GM12878 (cell line): ENCODE data around the gene ZBTB44. TPM values are rescaled to one million over a fixed set of nuclear protein-coding genes. Genes with fewer than 3 reads are reported as not detected.
A peak's percentile ranks its signal among the peaks of the same experiment; 100 is the strongest.

Source experiments
- ATAC-seq: fragments of 200-7000 bp; cut with Tn5 transposase; 3 replicates; pipeline ENCODE4 v1.9.1; 2020; ENCODE audit warnings: mild to moderate bottlenecking, moderate library complexity
- BruUV-seq: library from RNA; stranded (reverse); fragments of 400-500 nt; replicated peaks from 2 replicates; lab custom pipeline; 2021; lab: Mats Ljungman, UMichigan
- CTCF ChIA-PET: fragments of 300-600 bp; sonication (Branson Sonifier 250); formaldehyde crosslinking; extraction: SDS; loops from one replicate; lab custom pipeline; 2021; ENCODE audit warnings: inconsistent platforms; lab: Yijun Ruan, JAX
- POLR2A ChIA-PET: fragments of 350-600 bp; formaldehyde crosslinking; extraction: SDS; loops from one replicate; lab custom pipeline; 2021; ENCODE audit warnings: inconsistent platforms; lab: Charles Lee
- RAD21 ChIA-PET: fragments of 300-600 bp; sonication (Branson Sonifier 250); formaldehyde crosslinking; loops from one replicate; lab custom pipeline; 2023; ENCODE audit warnings: antibody characterized with exemption; ENCODE audit not compliant: unreplicated experiment; lab: Charles Lee
- SMC1A ChIA-PET: fragments of 300-600 bp; sonication (Branson Sonifier 250); formaldehyde crosslinking; loops from one replicate; lab custom pipeline; 2023; ENCODE audit not compliant: unreplicated experiment, uncharacterized antibody; lab: Charles Lee
- DNase-seq: peaks from one replicate; pipeline ENCODE4 v3.0.0-alpha.2; 2011; ENCODE audit warnings: low read depth, low spot score
- FAIRE-seq: peaks from 3 replicates; lab custom pipeline; 2011; peaks lifted over from hg19 to GRCh38; lab: Jason Lieb, UNC
- H2AFZ ChIP-seq: 2 replicates; pipeline ENCODE4 v1.6.0; 2011; ENCODE audit warnings: low read depth, low read length, control low read depth; ENCODE audit not compliant: control insufficient read depth
- H3K27ac ChIP-seq: 2 replicates; pipeline ENCODE4 v1.5.1; 2011; ENCODE audit warnings: control low read depth; ENCODE audit not compliant: control insufficient read depth, insufficient read depth
- H3K27me3 ChIP-seq, 2 experiments: replicated peaks in 1 of 2; 2 replicates each; pipeline versions ENCODE4 v1.6.0 to v1.6.1; 2011; ENCODE audit warnings: low read length in 1 of 2; ENCODE audit not compliant: control insufficient read depth in 2 of 2, insufficient read depth in 2 of 2
- H3K36me3 ChIP-seq, 2 experiments: 2 replicates each; pipeline ENCODE4 v1.5.1; 2011; ENCODE audit warnings: low read length in 1 of 2; ENCODE audit not compliant: control insufficient read depth in 2 of 2, insufficient read depth in 2 of 2
- H3K4me1 ChIP-seq: 2 replicates; pipeline ENCODE4 v1.6.1; 2011; ENCODE audit warnings: mild to moderate bottlenecking, low read length, moderate library complexity, mixed read lengths; ENCODE audit not compliant: control insufficient read depth, insufficient read depth
- H3K4me2 ChIP-seq: 2 replicates; pipeline ENCODE4 v1.6.0; 2011; ENCODE audit warnings: control low read depth; ENCODE audit not compliant: control insufficient read depth, insufficient read depth
- H3K4me3 ChIP-seq: fragments of 200-600 bp; sonication (generic); 2 replicates; pipeline ENCODE4 v1.5.1; 2016
- H3K79me2 ChIP-seq: 2 replicates; pipeline ENCODE4 v1.6.0; 2011; ENCODE audit warnings: low read length; ENCODE audit not compliant: control insufficient read depth, insufficient read depth
- H3K9ac ChIP-seq: 2 replicates; pipeline ENCODE4 v1.8.0; 2011; ENCODE audit warnings: low read length, control low read depth, mixed read lengths; ENCODE audit not compliant: control insufficient read depth, insufficient read depth
- H3K9me3 ChIP-seq: replicated peaks from 3 replicates; pipeline ENCODE4 v1.5.1; 2011; ENCODE audit warnings: mild to moderate bottlenecking, low read length; ENCODE audit not compliant: control insufficient read depth, insufficient read depth
- H4K20me1 ChIP-seq: 2 replicates; pipeline ENCODE4 v1.6.0; 2011; ENCODE audit not compliant: control insufficient read depth, insufficient read depth
- CBFB ChIP-seq: IDR thresholded peaks from 2 replicates; pipeline ENCODE4 v1.6.1; 2016; ENCODE audit warnings: antibody characterized with exemption, low read depth
- EP300 ChIP-seq, 2 experiments: fragments of 150-350 bp in 1 of 2; IDR thresholded peaks; 2 replicates each; pipeline ENCODE4 v1.6.1; 2011 to 2012; ENCODE audit warnings: low read depth in 2 of 2, low read length in 2 of 2, borderline replicate concordance in 1 of 2, improper control_type of control experiment in 1 of 2, inconsistent platforms in 1 of 2; ENCODE audit not compliant: control insufficient read depth in 1 of 2
- IKZF2 ChIP-seq, 2 experiments: fragments of 450-650 bp; IDR thresholded peaks; 2 replicates each; pipeline ENCODE4 v1.6.1; 2017; ENCODE audit warnings: mild to moderate bottlenecking in 2 of 2, moderate library complexity in 2 of 2
- KDM1A ChIP-seq: fragments of 200-600 bp; sonication (generic); IDR thresholded peaks from 2 replicates; pipeline ENCODE4 v1.6.1; 2016; ENCODE audit warnings: borderline replicate concordance
- NBN ChIP-seq: fragments of 450-650 bp; IDR thresholded peaks from 2 replicates; pipeline ENCODE4 v1.6.1; 2016
- POLR2A ChIP-seq: IDR thresholded peaks from 2 replicates; pipeline ENCODE4 v1.6.1; 2011; ENCODE audit warnings: low read depth, mild to moderate bottlenecking, low read length
- RAD21 ChIP-seq: IDR thresholded peaks from 2 replicates; pipeline ENCODE4 v1.6.1; 2011; ENCODE audit warnings: mild to moderate bottlenecking, low read depth, low read length, moderate library complexity; ENCODE audit not compliant: insufficient read depth
- RB1 ChIP-seq: fragments of 450-650 bp; formaldehyde crosslinking; IDR thresholded peaks from 2 replicates; pipeline ENCODE4 v1.6.1; 2017; ENCODE audit warnings: mild to moderate bottlenecking, borderline replicate concordance
- RUNX3 ChIP-seq: IDR thresholded peaks from 2 replicates; pipeline ENCODE4 v1.6.1; 2012; ENCODE audit warnings: low read length, inconsistent platforms
- SIN3A ChIP-seq: IDR thresholded peaks from 2 replicates; pipeline ENCODE4 v1.6.1; 2012; ENCODE audit warnings: low read depth, low read length, improper control_type of control experiment
- SMAD5 ChIP-seq: IDR thresholded peaks from 2 replicates; pipeline ENCODE4 v1.6.1; 2016; ENCODE audit warnings: antibody characterized with exemption, low read depth
- ZNF217 ChIP-seq: fragments of 450-650 bp; IDR thresholded peaks from 2 replicates; pipeline ENCODE4 v1.6.1; 2017; ENCODE audit warnings: antibody characterized with exemption, mild to moderate bottlenecking
- ZNF24 ChIP-seq: fragments of 450-650 bp; IDR thresholded peaks from 2 replicates; pipeline ENCODE4 v1.6.1; 2017; ENCODE audit warnings: antibody characterized with exemption, mild to moderate bottlenecking
- ZNF384 ChIP-seq: IDR thresholded peaks from 2 replicates; pipeline ENCODE4 v1.6.1; 2012; ENCODE audit warnings: low read depth, mild to moderate bottlenecking, low read length, improper control_type of control experiment, borderline replicate concordance
- WGBS: methylation state at CpG from one replicate; pipeline ENCODE4 v1.1.6; 2016; ENCODE audit warnings: low lambda C conversion rate; ENCODE audit not compliant: insufficient replicate concordance, insufficient coverage; ENCODE audit errors: missing lambda C conversion rate; 5-methylcytosine and 5-hydroxymethylcytosine counted together
- in situ Hi-C: fragments of 300-500 bp; cut with MboI; formaldehyde crosslinking; loops from 9 replicates; pipeline ENCODE4 v1.14.3; 2018; ENCODE audit warnings: mixed read lengths
- intact Hi-C: fragments of 100-400 bp; cut with micrococcal nuclease; formaldehyde crosslinking; loops from one replicate; pipeline ENCODE4 v1.14.2; 2022; ENCODE audit not compliant: unreplicated experiment
- polyA plus RNA-seq, 11 experiments: library from polyadenylated mRNA; depleted of rRNA in 4 of 11; unstranded in 6 of 11; stranded (reverse) in 5 of 11; fragments of >200 nt; fragmentation: Nextera tagmentation in 4 of 11; fragmentation: Illumina TruSeq in 1 of 11; extraction: Ambion mirVana in 4 of 11; extraction: Trizol in 1 of 11; gene quantifications; 1 replicate in 1 of 11; 2 replicates in 10 of 11; pipeline versions ENCODE4 v1.2.1 to v1.2.3, GENCODE V29; 2011 to 2016; ENCODE audit warnings: inconsistent platforms in 2 of 11, missing spikeins in 2 of 11, low read depth in 1 of 11
- total RNA-seq, 4 experiments: library from RNA; depleted of rRNA in 3 of 4; stranded (reverse); fragments of >200 nt in 3 of 4; fragmentation: Illumina TruSeq in 1 of 4; extraction: Trizol in 1 of 4; gene quantifications; 2 replicates each; pipeline versions ENCODE4 v1.2.1 to v1.2.3, GENCODE V29; 2013 to 2021
- TF ChIP-seq, protein P1 (sequence below): IDR thresholded peaks from 2 replicates; pipeline ENCODE4 v1.6.1; 2011; ENCODE audit warnings: low read depth, low read length, improper control_type of control experiment, borderline replicate concordance
- TF ChIP-seq, protein P2 (sequence below): IDR thresholded peaks from 2 replicates; pipeline ENCODE4 v1.6.1; 2012; ENCODE audit warnings: low read length, inconsistent platforms
- TF ChIP-seq, protein P3 (sequence below): fragments of 450-650 bp; IDR thresholded peaks from 2 replicates; pipeline ENCODE4 v1.6.1; 2016; ENCODE audit warnings: mild to moderate bottlenecking, moderate library complexity, borderline replicate concordance

ZBTB44 gene
- total and polyA plus RNA-seq, 10 of the 15 experiments (the other 5 are each of a cell fraction or from before 2014, with no cell fraction given): 2.8 to 38.2 (median 12.2) TPM

DNA sequence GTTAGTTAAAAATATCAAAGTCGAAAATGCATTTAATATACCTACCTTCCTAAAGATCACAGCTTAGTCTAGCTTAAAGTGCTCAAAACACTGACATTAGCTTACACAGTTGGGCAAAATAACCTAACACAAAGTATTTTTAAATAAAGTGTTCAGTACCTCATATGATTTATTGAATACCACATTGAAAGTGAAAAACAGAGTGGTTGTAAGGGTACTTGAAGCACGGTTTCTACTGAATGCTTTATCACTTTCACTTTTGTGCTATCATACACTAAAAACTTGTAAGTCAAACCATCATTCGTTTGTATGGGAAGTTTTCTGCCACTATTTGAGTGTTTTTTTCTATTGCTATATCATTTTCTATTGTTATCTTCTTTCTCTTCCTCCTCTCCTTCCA lies 36.6 kb downstream of the ZBTB44 start:
- 26% methylated on average over 3 of the region's 3 CpGs for WGBS
- BruUV-seq: no TSS peak
- peak; percentile 97 for ATAC-seq
- peak overlapping the region; percentile 66 for H3K4me2 ChIP-seq
- peak; percentile 64 for TF ChIP-seq RUNX3
- no peak for TF ChIP-seq SMAD5
- no peak for TF ChIP-seq NBN
- no peak for TF ChIP-seq ZNF384
- TF ChIP-seq SIN3A: no peak
- no peak for TF ChIP-seq ZNF217
- TF ChIP-seq, protein P1, sequence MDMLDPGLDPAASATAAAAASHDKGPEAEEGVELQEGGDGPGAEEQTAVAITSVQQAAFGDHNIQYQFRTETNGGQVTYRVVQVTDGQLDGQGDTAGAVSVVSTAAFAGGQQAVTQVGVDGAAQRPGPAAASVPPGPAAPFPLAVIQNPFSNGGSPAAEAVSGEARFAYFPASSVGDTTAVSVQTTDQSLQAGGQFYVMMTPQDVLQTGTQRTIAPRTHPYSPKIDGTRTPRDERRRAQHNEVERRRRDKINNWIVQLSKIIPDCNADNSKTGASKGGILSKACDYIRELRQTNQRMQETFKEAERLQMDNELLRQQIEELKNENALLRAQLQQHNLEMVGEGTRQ: no peak
- TF ChIP-seq, protein P2, sequence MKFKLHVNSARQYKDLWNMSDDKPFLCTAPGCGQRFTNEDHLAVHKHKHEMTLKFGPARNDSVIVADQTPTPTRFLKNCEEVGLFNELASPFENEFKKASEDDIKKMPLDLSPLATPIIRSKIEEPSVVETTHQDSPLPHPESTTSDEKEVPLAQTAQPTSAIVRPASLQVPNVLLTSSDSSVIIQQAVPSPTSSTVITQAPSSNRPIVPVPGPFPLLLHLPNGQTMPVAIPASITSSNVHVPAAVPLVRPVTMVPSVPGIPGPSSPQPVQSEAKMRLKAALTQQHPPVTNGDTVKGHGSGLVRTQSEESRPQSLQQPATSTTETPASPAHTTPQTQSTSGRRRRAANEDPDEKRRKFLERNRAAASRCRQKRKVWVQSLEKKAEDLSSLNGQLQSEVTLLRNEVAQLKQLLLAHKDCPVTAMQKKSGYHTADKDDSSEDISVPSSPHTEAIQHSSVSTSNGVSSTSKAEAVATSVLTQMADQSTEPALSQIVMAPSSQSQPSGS: 0 out of 2 replicates have a peak, but pooled peaks have one; percentile 24
- 0 out of 4 replicates have a peak, but pooled peaks of 1 of the 2 experiments have one; percentile 13 for TF ChIP-seq IKZF2 (IDR thresholded peaks at IDR 0.05)
- TF ChIP-seq CBFB: no peak
- TF ChIP-seq KDM1A: no peak
- TF ChIP-seq RB1: no peak
- TF ChIP-seq, protein P3, sequence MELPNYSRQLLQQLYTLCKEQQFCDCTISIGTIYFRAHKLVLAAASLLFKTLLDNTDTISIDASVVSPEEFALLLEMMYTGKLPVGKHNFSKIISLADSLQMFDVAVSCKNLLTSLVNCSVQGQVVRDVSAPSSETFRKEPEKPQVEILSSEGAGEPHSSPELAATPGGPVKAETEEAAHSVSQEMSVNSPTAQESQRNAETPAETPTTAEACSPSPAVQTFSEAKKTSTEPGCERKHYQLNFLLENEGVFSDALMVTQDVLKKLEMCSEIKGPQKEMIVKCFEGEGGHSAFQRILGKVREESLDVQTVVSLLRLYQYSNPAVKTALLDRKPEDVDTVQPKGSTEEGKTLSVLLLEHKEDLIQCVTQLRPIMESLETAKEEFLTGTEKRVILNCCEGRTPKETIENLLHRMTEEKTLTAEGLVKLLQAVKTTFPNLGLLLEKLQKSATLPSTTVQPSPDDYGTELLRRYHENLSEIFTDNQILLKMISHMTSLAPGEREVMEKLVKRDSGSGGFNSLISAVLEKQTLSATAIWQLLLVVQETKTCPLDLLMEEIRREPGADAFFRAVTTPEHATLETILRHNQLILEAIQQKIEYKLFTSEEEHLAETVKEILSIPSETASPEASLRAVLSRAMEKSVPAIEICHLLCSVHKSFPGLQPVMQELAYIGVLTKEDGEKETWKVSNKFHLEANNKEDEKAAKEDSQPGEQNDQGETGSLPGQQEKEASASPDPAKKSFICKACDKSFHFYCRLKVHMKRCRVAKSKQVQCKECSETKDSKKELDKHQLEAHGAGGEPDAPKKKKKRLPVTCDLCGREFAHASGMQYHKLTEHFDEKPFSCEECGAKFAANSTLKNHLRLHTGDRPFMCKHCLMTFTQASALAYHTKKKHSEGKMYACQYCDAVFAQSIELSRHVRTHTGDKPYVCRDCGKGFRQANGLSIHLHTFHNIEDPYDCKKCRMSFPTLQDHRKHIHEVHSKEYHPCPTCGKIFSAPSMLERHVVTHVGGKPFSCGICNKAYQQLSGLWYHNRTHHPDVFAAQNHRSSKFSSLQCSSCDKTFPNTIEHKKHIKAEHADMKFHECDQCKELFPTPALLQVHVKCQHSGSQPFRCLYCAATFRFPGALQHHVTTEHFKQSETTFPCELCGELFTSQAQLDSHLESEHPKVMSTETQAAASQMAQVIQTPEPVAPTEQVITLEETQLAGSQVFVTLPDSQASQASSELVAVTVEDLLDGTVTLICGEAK: peak; percentile 85
- TF ChIP-seq EP300 (IDR thresholded peaks at IDR 0.05; ENCODE audit: borderline replicate concordance in 1 of 2, control insufficient read depth in 1 of 2, low read depth in 2 of 2, low read length in 2 of 2): 0 out of 4 replicates have a peak, but pooled peaks have one; percentile 25 to 28
- TF ChIP-seq POLR2A: no peak
- no peak for TF ChIP-seq RAD21
- peak; percentile 91 for TF ChIP-seq ZNF24
- TF ChIP-seq, all 136 proteins: peak for 6
- no peak overlapping the region for H2AFZ ChIP-seq
- peaks cover 8% of the 10 kb centered on the region for H3K4me1 ChIP-seq
- H3K9me3 ChIP-seq: no peaks in the 10 kb centered on the region; the same call in 2 of the 3 replicates
- ChIA-PET POLR2A (interaction anchor here (1.2 kb wide), 1 partner anchor 8 kb away, joined by 3 read pairs; no protein-coding TSS in a partner anchor), SMC1A (interaction anchor here (0.9 to 2.3 kb wide), 6 partner anchors 8 to 35 kb away, joined by 3 to 14 read pairs (median 6); no protein-coding TSS in a partner anchor), CTCF (interaction anchor here (1.0 to 1.7 kb wide), 4 partner anchors 11 to 31 kb away, joined by 3 to 6 read pairs (median 4); no protein-coding TSS in a partner anchor), RAD21 (no interaction called here)
- H4K20me1 ChIP-seq: no peaks in the 10 kb centered on the region
- FAIRE-seq (peak; percentile 62), DNase-seq (peak; percentile 48)
- no peaks in the 10 kb centered on the region; the same call in 1 of the 2 replicates for H3K79me2 ChIP-seq
- H3K27me3 ChIP-seq: no peaks in the 10 kb centered on the region
- no peak overlapping the region for H3K4me3 ChIP-seq
- in situ Hi-C loops: no loop called here
- H3K9ac ChIP-seq: no peak overlapping the region
- no peaks in the 10 kb centered on the region; a peak in 1 of 4 replicates for H3K36me3 ChIP-seq
- no peak overlapping the region; the same call in 1 of the 2 replicates for H3K27ac ChIP-seq
- intact Hi-C loops: loop anchor here (5.0 kb wide), 1 partner anchor 34 kb away; the partner anchor contains the start of gene ZBTB44
